Activated CD4-positive, alpha-beta T cell treated with anti-CD3 and anti-CD28 coated beads, Interleukin-2, Interleukin-6, amounts not matched to agents 100 ng/mL and 50 ng/mL, durations not matched to agents 16 hours and 8 hours (primary cell): ENCODE measurements around the gene NPHS2.

Source experiments
- DNase-seq: peaks from one replicate; pipeline ENCODE4 v3.0.0-alpha.2; 2020

The NPHS2 gene

GRCh38 chr1:179575497-179576314 is at the start of gene NPHS2:
Gene NPHS2, minus strand, starts transcription at chr1:179575948. Its CDS starts 84 bp downstream, at chr1:179575864.
- no peak for DNase-seq

GRCh38 chr1:179612361-179612760 is 36.6 kb upstream of the NPHS2 start:
- DNase-seq = no peak

- no peak for DNase-seq
Measured at GRCh38 chr1:179601093-179601492, 25.3 kb upstream of the NPHS2 start.

- peak; percentile 34 for DNase-seq
Measured at GRCh38 chr1:179599623-179600249, 24.0 kb upstream of the NPHS2 start.

GRCh38 chr1:179598631-179599030 is 22.9 kb upstream of the NPHS2 start:
- no peak for DNase-seq

- no peak for DNase-seq
Measured at GRCh38 chr1:179591592-179592580, 16.1 kb upstream of the NPHS2 start, which contains the start of gene TDRD5. Gene TDRD5, plus strand, starts transcription at chr1:179591832. Its CDS starts 784 bp downstream, at chr1:179592616.

- no peak for DNase-seq
Measured at GRCh38 chr1:179591253-179591591, 15.5 kb upstream of the NPHS2 start.

- no peak for DNase-seq
Measured at GRCh38 chr1:179590671-179591070, 14.9 kb upstream of the NPHS2 start.

GRCh38 chr1:179589509-179589908 is 13.8 kb upstream of the NPHS2 start:
- DNase-seq = no peak

GRCh38 chr1:179588425-179589024 is 12.8 kb upstream of the NPHS2 start:
- DNase-seq = no peak

GRCh38 chr1:179587336-179587735 is 11.6 kb upstream of the NPHS2 start:
- no peak for DNase-seq

- peak; percentile 24 for DNase-seq
Measured at GRCh38 chr1:179586107-179586823, 10.5 kb upstream of the NPHS2 start.

- DNase-seq = no peak
Measured at GRCh38 chr1:179583771-179584320, 8.1 kb upstream of the NPHS2 start.

- no peak for DNase-seq
Measured at GRCh38 chr1:179576509-179576908, 761 bp upstream of the NPHS2 start.

GRCh38 chr1:179558078-179558477 is 17.7 kb downstream of the NPHS2 start:
- no peak for DNase-seq

GRCh38 chr1:179554427-179554826 is 21.3 kb downstream of the NPHS2 start:
- no peak for DNase-seq

GRCh38 chr1:179550746-179551682 is 24.7 kb downstream of the NPHS2 start:
- no peak for DNase-seq

- DNase-seq = no peak
Measured at GRCh38 chr1:179549368-179549700, 26.4 kb downstream of the NPHS2 start.

GRCh38 chr1:179548666-179549367 is 26.9 kb downstream of the NPHS2 start:
- no peak for DNase-seq

GRCh38 chr1:179547021-179547535 is 28.7 kb downstream of the NPHS2 start:
- no peak for DNase-seq
